ENCODE measurements around the gene KIF6.

The KIF6 gene

GRCh38 chr6:39590871-39591393, 134.3 kb downstream of the KIF6 start:
- DNase-seq (ENCODE audit: low read depth) = no peak
- no peak for TF ChIP-seq CTCF (IDR thresholded peaks at IDR 0.05; ENCODE audit: low read depth, low read length, missing control alignments)
- H3K4me3 ChIP-seq (ENCODE audit: low read depth, low read length) = no peak overlapping the region
- in situ Hi-C loops (cut with HindIII; ENCODE audit: low sequenced_read_pairs) = no loop called here

- no peak overlapping the region for H3K4me3 ChIP-seq (ENCODE audit: low read depth, low read length)
- DNase-seq (ENCODE audit: low read depth) = no peak
- in situ Hi-C loops (cut with HindIII; ENCODE audit: low sequenced_read_pairs) = no loop called here
- TF ChIP-seq CTCF (IDR thresholded peaks at IDR 0.05; ENCODE audit: low read depth, low read length, missing control alignments) = no peak
Measured at GRCh38 chr6:39587080-39587479, 138.1 kb downstream of the KIF6 start.

- DNase-seq (ENCODE audit: low read depth) = no peak
- in situ Hi-C loops (cut with HindIII; ENCODE audit: low sequenced_read_pairs) = no loop called here
- no peak overlapping the region for H3K4me3 ChIP-seq (ENCODE audit: low read depth, low read length)
- TF ChIP-seq CTCF (IDR thresholded peaks at IDR 0.05; ENCODE audit: low read depth, low read length, missing control alignments) = no peak
Measured at GRCh38 chr6:39585641-39586040, 139.6 kb downstream of the KIF6 start.

GRCh38 chr6:39577446-39578165, 147.6 kb downstream of the KIF6 start:
- in situ Hi-C loops (cut with HindIII; ENCODE audit: low sequenced_read_pairs) = no loop called here
- TF ChIP-seq CTCF (IDR thresholded peaks at IDR 0.05; ENCODE audit: low read depth, low read length, missing control alignments) = no peak
- no peak for DNase-seq (ENCODE audit: low read depth)
- H3K4me3 ChIP-seq (ENCODE audit: low read depth, low read length) = no peak overlapping the region

- no peak overlapping the region for H3K4me3 ChIP-seq (ENCODE audit: low read depth, low read length)
- no peak for DNase-seq (ENCODE audit: low read depth)
- in situ Hi-C loops (cut with HindIII; ENCODE audit: low sequenced_read_pairs) = no loop called here
- TF ChIP-seq CTCF (IDR thresholded peaks at IDR 0.05; ENCODE audit: low read depth, low read length, missing control alignments) = no peak
Measured at GRCh38 chr6:39576556-39577303, 148.5 kb downstream of the KIF6 start.

- H3K4me3 ChIP-seq (ENCODE audit: low read depth, low read length) = no peak overlapping the region
- TF ChIP-seq CTCF (IDR thresholded peaks at IDR 0.05; ENCODE audit: low read depth, low read length, missing control alignments) = no peak
- DNase-seq (ENCODE audit: low read depth) = no peak
- in situ Hi-C loops (cut with HindIII; ENCODE audit: low sequenced_read_pairs) = no loop called here
Measured at GRCh38 chr6:39574991-39575390, 150.2 kb downstream of the KIF6 start.
